Stomach (tissue), 4 donors: Measurements from ENCODE around the gene SH3BP4.

ENCODE experiments used
- CTCF ChIP-seq, 7 experiments: fragments of 450-650 bp in 4 of 7; fragments of 200-600 bp in 3 of 7; sonication (generic) in 3 of 7; IDR thresholded peaks; one replicate each; pipeline ENCODE4 v1.5.1; 2016 to 2019; ENCODE audit warnings: antibody characterized with exemption in 7 of 7, control low read depth in 2 of 7, mild to moderate bottlenecking in 1 of 7
- EP300 ChIP-seq: sonication (generic); formaldehyde crosslinking; IDR thresholded peaks from one replicate; pipeline ENCODE4 v1.6.1; 2017; ENCODE audit warnings: antibody characterized with exemption
- POLR2A ChIP-seq, 4 donors: fragments of 450-650 bp; IDR thresholded peaks; one replicate each; pipeline ENCODE4 v1.6.1; 2016; ENCODE audit warnings: antibody characterized with exemption in 4 of 4, control low read depth in 2 of 4, mild to moderate bottlenecking in 1 of 4, moderate library complexity in 1 of 4

DNA sequence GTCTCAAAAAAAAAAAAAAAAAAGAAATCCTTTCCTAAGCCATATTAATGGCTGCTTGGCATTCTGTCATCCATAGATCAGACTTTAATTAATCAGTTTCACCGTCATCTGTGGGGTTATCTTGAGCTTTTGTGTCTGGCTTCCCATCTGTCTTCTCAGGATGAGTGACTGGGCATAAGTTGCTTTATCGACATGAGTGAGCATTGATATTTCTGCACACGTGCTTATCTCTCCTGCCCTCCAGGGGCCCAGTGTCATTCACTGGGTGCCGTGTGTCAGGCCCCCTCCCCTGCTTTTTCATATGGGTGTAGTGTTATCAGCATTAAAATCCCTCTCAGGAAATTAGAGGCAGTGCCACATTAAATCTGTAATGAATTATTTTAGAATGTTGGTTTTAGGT, 65.6 kb downstream of the SH3BP4 start:
- TF ChIP-seq POLR2A (IDR thresholded peaks at IDR 0.05) (no peak), CTCF (IDR thresholded peaks at IDR 0.05) (no peak), EP300 (no peak)
